CD4-positive, alpha-beta T cell (primary cell): ENCODE measurements around the gene APP. TPM values are rescaled to one million over a fixed set of nuclear protein-coding genes. Genes with fewer than 3 reads are reported as not detected.

Source experiments
- ATAC-seq: fragments of 200-7000 bp; cut with Tn5 transposase; one replicate; pipeline ENCODE4 v1.10.0; 2022; ENCODE audit warnings: mild to moderate bottlenecking; ENCODE audit not compliant: poor library complexity
- CTCF ChIA-PET: fragments of 350-600 bp; sonication (Branson Sonifier 250); formaldehyde crosslinking; loops from one replicate; lab custom pipeline; 2021; ENCODE audit warnings: antibody characterized with exemption, inconsistent platforms; lab: Charles Lee
- POLR2A ChIA-PET: fragments of 350-600 bp; sonication (Branson Sonifier 250); formaldehyde crosslinking; loops from one replicate; lab custom pipeline; 2021; ENCODE audit warnings: antibody characterized with exemption, inconsistent platforms; lab: Charles Lee
- DNase-seq, 14 experiments: peaks; one replicate each; pipeline ENCODE4 v3.0.0-alpha.2; 2013 to 2020; ENCODE audit warnings: mixed read lengths in 2 of 14
- H3K27ac ChIP-seq, 2 donors: one replicate each; pipeline versions ENCODE4 v1.5.1 to v1.7.0; 2013; ENCODE audit warnings: low read length in 2 of 2, low read depth in 1 of 2, mild to moderate bottlenecking in 1 of 2
- H3K27me3 ChIP-seq, 2 experiments: 1 replicate in 1 of 2; 2 replicates in 1 of 2; pipeline versions ENCODE4 v1.6.1 to v1.7.0; 2013; ENCODE audit warnings: low read length in 2 of 2, control low read depth in 1 of 2, mild to moderate bottlenecking in 1 of 2, moderate library complexity in 1 of 2; ENCODE audit not compliant: insufficient read depth in 2 of 2, control insufficient read depth in 1 of 2
- H3K36me3 ChIP-seq: one replicate; pipeline ENCODE4 v1.6.1; 2013; ENCODE audit warnings: low read length, control low read depth; ENCODE audit not compliant: insufficient read depth
- H3K4me1 ChIP-seq: one replicate; pipeline ENCODE4 v1.6.1; 2013; ENCODE audit warnings: low read length, control low read depth; ENCODE audit not compliant: insufficient read depth
- H3K4me3 ChIP-seq: one replicate; pipeline ENCODE4 v1.5.1; 2013; ENCODE audit warnings: mild to moderate bottlenecking, low read length, moderate library complexity
- H3K9me3 ChIP-seq, 2 experiments: 1 replicate in 1 of 2; 2 replicates in 1 of 2; pipeline versions ENCODE4 v1.6.1 to v1.7.0; 2013; ENCODE audit warnings: low read length in 2 of 2, mild to moderate bottlenecking in 2 of 2, control low read depth in 1 of 2, moderate library complexity in 1 of 2; ENCODE audit not compliant: control insufficient read depth in 1 of 2, insufficient read depth in 1 of 2
- H3K27ac Mint-ChIP-seq: one replicate; pipeline ENCODE4 v1.8.0; 2020; ENCODE audit warnings: mixed read lengths
- H3K27me3 Mint-ChIP-seq: one replicate; pipeline ENCODE4 v1.8.0; 2021; ENCODE audit warnings: mixed read lengths
- H3K36me3 Mint-ChIP-seq: one replicate; pipeline ENCODE4 v1.8.0; 2021; ENCODE audit warnings: low read depth, mixed read lengths
- H3K4me1 Mint-ChIP-seq: one replicate; pipeline ENCODE4 v1.8.0; 2021; ENCODE audit warnings: low read depth, mixed read lengths
- H3K4me3 Mint-ChIP-seq: one replicate; pipeline ENCODE4 v1.8.0; 2020; ENCODE audit warnings: mild to moderate bottlenecking, mixed read lengths
- H3K9me3 Mint-ChIP-seq: one replicate; pipeline ENCODE4 v1.8.0; 2020; ENCODE audit warnings: mixed read lengths
- CTCF ChIP-seq: fragments of 200-600 bp; IDR thresholded peaks from one replicate; pipeline ENCODE4 v1.8.0; 2022; ENCODE audit warnings: antibody characterized with exemption, mild to moderate bottlenecking
- intact Hi-C, 2 experiments: fragments of 100-400 bp; cut with DNase I in 1 of 2; cut with micrococcal nuclease in 1 of 2; formaldehyde crosslinking; loops; one replicate each; pipeline versions ENCODE4 v1.15.1 to v1.9.0; 2023 to 2025; cut with DNase I, micrococcal nuclease
- total RNA-seq, 174 experiments: library from RNA in 2 of 174; stranded (reverse) in 2 of 174; gene quantifications; one replicate each; pipeline ENCODE4 v1.2.3 and lab custom pipeline; 2021 to 2026

APP gene
- total RNA-seq, 2 experiments from 2014 or later: 43.6 to 44.4 TPM

- ChIA-PET POLR2A (interaction anchor here (0.7 to 2.9 kb wide), 16 partner anchors 8 to 434 kb away, joined by 3 to 17 read pairs (median 4); partner anchors contain the start of genes ATP5PF and GABPA), CTCF (no interaction called here)
- Histone ChIP-seq H3K4me3 (peak overlapping the region; percentile 83), H3K27me3 (no peaks in the 10 kb centered on the region), H3K27ac (no peak overlapping the region), H3K9me3 (no peaks in the 10 kb centered on the region), H3K36me3 (no peaks in the 10 kb centered on the region), H3K4me1 (peaks cover 22% of the 10 kb centered on the region)
- H3K27ac Mint-ChIP-seq: peak overlapping the region; percentile 77
- no peaks in the 10 kb centered on the region for H3K9me3 Mint-ChIP-seq
- peak; percentile 68 for ATAC-seq
- TF ChIP-seq CTCF: peak; percentile 35
- H3K36me3 Mint-ChIP-seq: peaks cover 6% of the 10 kb centered on the region
- intact Hi-C loops: loop anchor here (5.0 kb wide), 1 partner anchor 97 kb away; no protein-coding TSS in a partner anchor
- peak; percentile 14 to 76 (median 34) for DNase-seq
- peak overlapping the region; percentile 98 for H3K4me3 Mint-ChIP-seq
- H3K27me3 Mint-ChIP-seq: no peaks in the 10 kb centered on the region
- peaks cover 23% of the 10 kb centered on the region for H3K4me1 Mint-ChIP-seq
Measured at GRCh38 chr21:26169061-26169610, 1.4 kb downstream of the APP start.

- peaks cover 23% of the 10 kb centered on the region for H3K4me1 Mint-ChIP-seq
- Histone ChIP-seq H3K4me1 (peaks cover 22% of the 10 kb centered on the region), H3K36me3 (no peaks in the 10 kb centered on the region), H3K27me3 (no peaks in the 10 kb centered on the region), H3K9me3 (no peaks in the 10 kb centered on the region), H3K27ac (no peak overlapping the region), H3K4me3 (no peak overlapping the region)
- no peak for ATAC-seq
- no peak for TF ChIP-seq CTCF
- H3K9me3 Mint-ChIP-seq: no peaks in the 10 kb centered on the region
- no peak overlapping the region for H3K27ac Mint-ChIP-seq
- peaks cover 6% of the 10 kb centered on the region for H3K36me3 Mint-ChIP-seq
- ChIA-PET CTCF (no interaction called here), POLR2A (interaction anchor here (0.7 to 2.9 kb wide), 15 partner anchors 8 to 434 kb away, joined by 3 to 17 read pairs (median 5); partner anchors contain the start of genes ATP5PF and GABPA)
- H3K4me3 Mint-ChIP-seq: peak overlapping the region; percentile 98
- DNase-seq: no peak
- H3K27me3 Mint-ChIP-seq: no peaks in the 10 kb centered on the region
- intact Hi-C loops: loop anchor here (5.0 kb wide), 1 partner anchor 96 kb away; no protein-coding TSS in a partner anchor
Measured at GRCh38 chr21:26168371-26168770, 2.2 kb downstream of the APP start.

GRCh38 chr21:26167593-26167992, 3.0 kb downstream of the APP start:
- DNase-seq: no peak
- no peak overlapping the region for H3K27ac Mint-ChIP-seq
- H3K4me3 Mint-ChIP-seq: peak overlapping the region; percentile 30
- H3K4me3 ChIP-seq: no peak overlapping the region
- no peak overlapping the region for H3K27ac ChIP-seq
- H3K27me3 Mint-ChIP-seq: no peaks in the 10 kb centered on the region
- H3K27me3 ChIP-seq: no peaks in the 10 kb centered on the region
- CTCF ChIA-PET: no interaction called here
- H3K4me1 ChIP-seq: peaks cover 22% of the 10 kb centered on the region
- intact Hi-C loops: loop anchor here (2.0 to 5.0 kb wide), 2 partner anchors 17 to 95 kb away; no protein-coding TSS in a partner anchor
- H3K36me3 ChIP-seq: no peaks in the 10 kb centered on the region
- no peaks in the 10 kb centered on the region for H3K9me3 Mint-ChIP-seq
- POLR2A ChIA-PET: interaction anchor here (1.9 to 2.3 kb wide), 2 partner anchors 10 to 20 kb away, joined by 12 to 17 read pairs; no protein-coding TSS in a partner anchor
- H3K36me3 Mint-ChIP-seq: peaks cover 6% of the 10 kb centered on the region
- ATAC-seq: no peak
- no peaks in the 10 kb centered on the region for H3K9me3 ChIP-seq
- H3K4me1 Mint-ChIP-seq: peaks cover 23% of the 10 kb centered on the region
- no peak for TF ChIP-seq CTCF
